Measurements from ENCODE around the gene MRPS31.
A peak's percentile ranks its signal among the peaks of the same experiment; 100 is the strongest.

The MRPS31 gene

DNA sequence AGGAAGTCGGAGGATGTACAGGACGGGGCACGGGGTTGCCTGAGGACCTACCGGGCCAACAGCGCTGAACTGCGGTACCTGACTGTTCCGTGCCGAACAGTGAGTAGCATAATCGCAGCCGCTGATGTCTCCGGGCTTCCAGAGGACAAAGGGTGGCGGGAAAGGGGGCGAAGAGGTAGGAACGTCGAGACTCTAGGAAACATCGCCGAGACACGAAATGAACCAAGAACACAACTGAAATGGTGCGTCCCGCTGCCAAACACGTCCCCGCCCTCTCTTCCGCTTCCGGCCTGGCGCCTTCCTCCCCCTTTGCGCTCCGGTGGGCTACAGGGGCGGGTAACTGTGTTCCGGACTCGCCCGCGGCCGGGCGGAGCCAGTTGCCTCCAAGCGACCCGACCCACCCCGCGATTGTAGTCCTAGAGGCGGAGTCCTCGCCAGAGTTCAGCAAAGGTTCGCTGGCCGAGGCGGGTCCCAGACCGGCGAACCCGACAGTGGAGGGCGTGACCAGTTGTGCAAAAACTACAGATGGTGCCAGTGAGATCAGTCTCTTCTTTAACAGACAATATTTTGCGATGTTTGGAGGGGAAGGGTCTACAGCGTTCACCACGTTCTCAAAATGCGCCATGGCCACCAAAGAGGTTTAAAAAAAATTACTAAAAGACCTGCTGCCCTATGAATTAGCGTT lies at the start of gene MRPS31:
TSS of gene MRPS31 (minus strand) at position 257 of the 685 bp plus-strand sequence. CDS start at position 203, 54 bp downstream.
- peak; percentile 88 to 92 (median 89) for DNase-seq (ENCODE audit: low read depth in 3 of 3)

DNA sequence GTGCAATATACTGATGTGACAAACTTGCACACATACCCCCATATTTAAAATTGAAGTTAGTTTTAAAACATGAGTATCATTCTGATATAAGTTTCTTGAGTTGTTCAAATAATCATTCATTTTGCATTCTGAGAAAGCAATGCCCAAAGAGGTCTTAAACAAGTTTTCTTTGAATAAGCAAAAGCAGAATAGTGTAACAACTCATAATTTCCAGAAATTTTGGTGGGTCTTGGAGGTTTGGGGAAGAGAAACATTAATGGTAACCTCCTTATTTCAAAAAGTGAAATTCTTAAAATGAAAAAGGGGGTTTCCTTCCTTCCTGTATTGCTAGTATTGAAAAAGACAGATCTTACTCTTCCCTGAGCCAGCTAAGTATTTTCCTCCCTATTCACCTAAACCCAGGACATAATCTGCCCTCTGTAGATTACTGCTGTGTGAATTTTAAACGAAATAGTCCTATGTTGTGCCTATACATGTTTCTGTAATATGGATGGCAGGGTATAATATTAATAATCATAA lies 48.9 kb upstream of the MRPS31 start:
- DNase-seq (ENCODE audit: low read depth in 3 of 3), result no peak

DNA sequence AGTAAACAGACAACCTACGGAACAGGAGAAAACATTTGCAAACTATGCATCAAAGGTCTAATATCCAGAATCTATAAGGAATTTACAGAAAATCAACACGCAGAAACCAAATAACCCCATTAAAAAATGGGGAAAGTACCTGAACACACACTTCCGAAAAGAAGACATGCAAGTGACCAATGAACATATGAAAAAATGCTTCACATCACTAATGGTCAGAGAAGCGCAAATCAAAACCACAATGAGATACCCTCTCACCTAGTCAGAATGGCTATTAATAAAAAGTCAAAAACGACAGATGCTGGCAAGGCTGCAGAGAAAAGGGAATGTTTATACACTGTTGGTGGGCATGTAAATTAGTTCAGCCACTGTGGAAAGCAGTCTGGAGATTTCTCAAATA lies 47.9 kb upstream of the MRPS31 start:
- DNase-seq (ENCODE audit: low read depth in 3 of 3), result no peak

DNA sequence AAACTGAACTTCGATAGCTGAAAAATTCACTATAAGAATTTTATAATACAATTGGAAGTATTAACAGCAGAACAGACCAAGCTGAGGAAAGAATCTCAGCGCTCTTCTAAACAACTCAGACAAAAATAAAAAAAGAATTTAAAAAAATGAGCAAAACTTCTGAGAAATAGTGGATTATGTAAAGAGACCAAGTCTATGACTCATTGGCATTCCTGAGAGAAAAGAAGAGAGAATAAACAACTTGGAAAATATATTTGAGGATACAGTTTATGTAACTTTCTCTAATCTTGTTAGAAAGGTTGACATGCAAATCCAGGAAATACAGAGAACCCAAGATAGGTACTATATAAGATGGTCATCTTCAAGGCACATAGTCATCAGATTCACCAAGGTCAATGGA lies 43.8 kb upstream of the MRPS31 start:
- no peak for DNase-seq (ENCODE audit: low read depth in 3 of 3)

DNA sequence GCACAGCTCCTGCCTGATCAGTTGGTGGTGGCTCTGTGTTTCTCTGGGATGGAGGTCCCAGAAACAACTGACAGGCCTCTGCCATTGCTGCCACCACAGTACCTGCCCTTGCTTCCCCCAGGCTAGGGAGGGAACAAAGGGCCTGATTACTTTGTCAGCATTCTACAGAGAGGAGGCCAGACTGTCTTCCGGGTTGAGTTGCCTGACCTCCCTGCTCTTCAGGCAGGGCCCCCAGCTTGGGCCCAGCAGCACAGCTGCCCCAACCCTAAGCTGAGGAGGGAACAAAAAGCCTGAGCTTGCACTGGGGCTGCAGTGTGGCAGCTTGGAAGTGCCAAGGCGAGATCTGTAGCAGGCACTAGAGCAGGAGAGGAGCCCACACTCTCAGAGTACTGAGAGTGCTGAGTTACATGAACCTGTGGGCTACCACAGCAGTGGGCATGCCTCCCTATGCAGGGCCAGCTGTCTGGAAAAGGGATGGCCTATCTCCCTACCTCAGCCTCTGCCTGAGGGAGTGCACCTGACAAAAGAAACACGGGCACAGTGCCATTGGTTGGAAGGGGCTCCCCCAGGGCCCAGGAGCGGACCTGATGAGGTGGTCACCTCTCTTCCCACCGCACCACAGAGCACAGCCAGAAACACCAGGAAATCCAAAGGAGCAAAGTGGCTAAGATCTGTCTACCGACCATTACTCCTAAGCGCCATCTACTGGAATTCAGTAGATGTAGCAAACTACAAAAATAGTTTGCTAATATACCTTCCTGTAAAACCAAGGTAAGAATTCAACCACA lies 42.9 kb upstream of the MRPS31 start:
- DNase-seq (ENCODE audit: low read depth in 3 of 3), result no peak

DNA sequence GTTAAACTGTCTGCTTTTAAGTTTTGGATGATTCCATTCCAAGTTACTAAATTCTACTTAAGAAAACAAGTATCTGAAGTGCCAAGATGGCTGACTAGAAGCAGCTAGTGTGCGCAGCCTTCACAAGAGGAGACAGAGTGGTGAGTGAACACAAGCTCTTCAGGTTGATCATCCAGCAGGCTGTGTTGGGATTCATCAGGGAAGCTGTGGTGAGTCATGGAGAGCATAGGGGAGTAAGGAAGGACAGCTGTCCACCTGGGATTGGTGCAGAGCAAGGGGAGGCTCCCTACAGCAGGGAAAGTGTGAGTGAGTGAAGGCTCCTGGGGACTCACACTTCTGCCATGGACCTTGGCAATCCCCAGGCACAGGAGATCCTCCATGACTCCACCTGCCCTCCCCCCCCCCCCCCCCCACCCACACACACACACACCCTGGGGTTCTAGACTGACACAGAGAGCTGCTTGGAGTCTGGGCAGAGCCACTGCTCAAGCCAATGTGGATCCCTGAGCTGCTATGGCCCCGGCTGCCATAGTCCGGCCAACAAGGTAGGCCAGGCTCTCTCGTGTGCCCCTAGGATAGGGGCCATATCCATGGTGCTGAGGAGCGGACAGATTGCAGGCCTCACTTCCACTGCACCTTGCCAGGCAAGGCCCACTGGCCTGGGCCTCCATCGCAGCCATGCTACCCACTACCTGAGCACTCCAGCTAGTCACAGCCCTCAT lies 41.9 kb upstream of the MRPS31 start:
- DNase-seq (ENCODE audit: low read depth in 3 of 3), result no peak

DNA sequence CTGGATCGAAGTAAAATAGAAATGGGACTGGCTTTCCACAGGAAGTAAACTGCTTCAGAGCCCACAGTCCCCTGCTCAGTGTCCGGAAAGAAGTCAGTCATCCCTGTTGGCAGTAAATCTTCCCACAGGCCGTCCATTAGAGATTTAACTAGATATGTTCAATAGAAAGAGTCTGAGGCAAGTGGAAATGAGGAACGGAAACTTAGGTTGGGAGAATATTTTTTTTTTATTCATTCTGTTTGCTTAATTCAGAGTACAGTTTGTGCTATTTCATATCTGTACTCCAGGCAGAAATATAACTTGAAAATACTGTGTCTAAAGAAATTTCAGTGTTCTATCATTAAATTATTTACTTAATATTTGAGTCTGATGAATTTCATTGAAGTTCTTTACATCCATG lies 41.1 kb upstream of the MRPS31 start:
- DNase-seq (ENCODE audit: low read depth in 3 of 3), result no peak

DNA sequence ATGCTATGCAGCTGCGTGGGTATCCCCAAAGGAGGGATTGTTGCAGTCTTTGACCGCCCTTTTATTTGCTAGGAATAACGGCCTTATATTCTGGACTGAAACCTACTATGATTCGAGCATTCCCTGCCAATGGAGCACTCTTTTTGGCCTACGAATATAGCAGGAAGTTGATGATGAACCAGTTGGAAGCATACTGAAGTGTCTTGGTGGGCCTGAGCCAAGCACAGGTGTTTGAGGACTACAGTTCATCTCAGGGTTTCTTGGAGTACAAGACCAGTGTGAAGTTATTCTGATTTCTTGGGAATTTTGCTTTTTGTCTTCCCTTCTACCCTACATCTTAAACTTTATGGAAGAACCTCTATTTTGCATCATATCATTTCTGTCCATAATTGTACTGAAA lies 38.5 kb upstream of the MRPS31 start:
- no peak for DNase-seq (ENCODE audit: low read depth in 3 of 3)

DNA sequence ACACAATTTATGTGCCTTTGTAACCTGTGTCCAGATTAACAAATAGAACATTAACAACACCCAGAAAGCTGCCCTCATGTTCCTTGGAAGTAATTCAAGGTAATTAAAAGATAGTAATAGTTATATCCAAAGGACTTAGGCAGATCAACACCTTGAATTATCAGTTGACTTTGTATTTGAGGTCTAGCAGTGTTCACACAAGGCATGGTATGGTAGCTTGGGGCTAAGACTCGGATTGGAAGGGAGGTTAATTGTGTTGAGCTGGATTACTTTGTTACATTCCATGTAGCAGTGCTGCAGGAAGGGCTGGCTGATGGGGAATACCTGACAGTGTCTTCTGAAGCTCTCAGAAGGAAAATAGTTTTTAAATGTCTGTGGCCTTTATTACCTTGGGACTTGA lies 35.3 kb upstream of the MRPS31 start:
- DNase-seq (ENCODE audit: low read depth in 3 of 3), result no peak

DNA sequence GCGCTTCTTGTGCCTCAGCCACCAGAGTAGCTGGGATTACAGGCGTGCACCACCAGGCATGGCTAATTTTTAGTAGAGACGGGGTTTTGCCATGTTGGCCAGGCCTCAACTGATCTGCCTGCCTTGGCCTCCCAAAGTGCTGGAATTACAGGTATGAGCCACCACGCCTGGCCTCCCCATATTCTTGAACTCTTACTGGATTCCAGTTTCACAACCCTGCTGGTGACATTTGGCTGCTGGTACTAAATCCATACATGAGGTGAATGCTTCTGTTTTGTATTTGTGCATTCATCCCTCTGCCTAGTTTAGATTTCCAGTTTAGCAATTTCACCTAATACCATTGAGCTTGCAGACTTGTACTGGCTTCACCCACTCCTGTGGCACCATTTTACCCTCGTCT lies 32.3 kb upstream of the MRPS31 start:
- no peak for DNase-seq (ENCODE audit: low read depth in 3 of 3)

DNA sequence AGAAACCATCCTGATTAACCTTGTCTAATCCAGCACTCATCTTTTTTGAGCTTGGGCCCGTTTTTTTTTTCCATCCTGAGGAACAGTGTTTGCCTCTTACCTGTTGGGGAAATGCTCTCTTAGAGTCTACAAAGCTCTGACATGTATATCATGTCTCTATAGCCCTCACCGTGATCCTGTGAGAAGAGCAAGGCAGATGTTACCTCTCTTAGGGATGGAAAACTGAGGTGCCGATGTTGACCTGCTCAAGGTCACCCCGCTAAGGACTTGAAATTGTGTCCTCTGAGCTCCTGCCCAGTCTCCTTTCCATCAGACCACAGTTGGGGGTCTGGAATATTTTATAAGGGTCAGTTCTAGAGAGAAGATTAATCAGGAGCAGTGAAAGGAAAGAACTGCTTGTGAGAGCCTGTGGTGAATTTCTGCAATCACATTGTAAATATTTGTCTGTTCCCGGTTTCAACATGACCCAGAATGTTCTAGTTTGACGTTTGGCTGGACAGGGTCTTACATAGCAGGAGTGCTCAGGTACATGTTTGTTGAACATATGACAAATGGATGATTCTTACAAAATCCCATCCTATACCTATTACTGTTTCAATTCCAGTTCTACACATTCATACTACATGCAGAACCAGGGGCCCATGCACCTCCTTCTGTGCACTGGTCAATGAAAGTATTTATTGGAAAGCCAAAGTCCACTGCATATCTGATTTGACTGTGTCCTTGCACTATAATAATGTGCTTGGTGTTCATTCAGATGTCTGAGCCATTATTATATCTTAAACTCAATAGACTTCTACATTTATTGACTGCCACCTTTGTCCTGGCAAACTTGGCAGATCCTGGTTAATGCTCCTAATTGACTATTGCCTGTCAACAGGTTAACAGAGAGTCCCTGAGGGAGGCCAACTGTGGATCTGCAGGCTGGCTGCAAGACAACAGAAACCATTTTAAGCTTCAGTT lies 30.5 kb upstream of the MRPS31 start:
- DNase-seq (ENCODE audit: low read depth in 3 of 3), result no peak

DNA sequence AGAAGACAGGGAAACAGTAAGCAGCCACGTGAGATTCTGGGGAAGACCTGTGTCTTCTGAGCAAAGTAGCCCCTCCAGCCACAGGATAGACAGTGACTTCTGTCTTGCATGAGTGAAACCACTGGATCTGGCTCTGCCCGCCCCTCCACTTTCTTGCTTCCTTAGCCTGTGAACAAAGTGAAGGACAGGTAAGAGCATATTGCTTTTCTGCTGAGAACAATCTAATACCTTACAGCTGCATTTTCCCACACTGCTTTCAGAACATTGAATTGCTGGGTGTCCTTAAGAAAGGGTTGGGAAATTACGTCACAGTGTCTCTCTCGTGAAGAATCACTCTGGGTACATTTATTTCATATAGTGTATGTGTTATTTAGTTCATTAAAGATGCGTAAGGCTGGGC lies 29.6 kb upstream of the MRPS31 start:
- no peak for DNase-seq (ENCODE audit: low read depth in 3 of 3)

DNA sequence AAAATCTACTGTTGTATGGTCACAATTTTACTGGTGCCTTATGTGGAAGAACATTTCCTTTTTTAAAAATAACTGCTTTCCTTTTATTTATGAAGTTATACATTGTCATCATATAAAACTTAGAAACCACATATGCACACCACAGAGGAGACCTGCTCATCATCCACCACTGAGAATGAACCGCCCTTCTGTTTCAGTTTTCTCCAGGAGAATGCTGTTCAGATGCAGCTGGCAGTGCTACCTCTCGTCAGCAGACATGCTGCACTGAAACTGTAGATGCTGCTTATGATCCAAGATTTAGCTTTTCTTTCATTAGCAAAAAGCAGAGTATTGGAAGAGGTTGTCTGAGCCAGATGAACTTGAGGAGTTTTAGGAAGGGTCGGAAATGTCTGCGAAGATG lies 28.5 kb upstream of the MRPS31 start:
- DNase-seq (ENCODE audit: low read depth in 3 of 3), result no peak

DNA sequence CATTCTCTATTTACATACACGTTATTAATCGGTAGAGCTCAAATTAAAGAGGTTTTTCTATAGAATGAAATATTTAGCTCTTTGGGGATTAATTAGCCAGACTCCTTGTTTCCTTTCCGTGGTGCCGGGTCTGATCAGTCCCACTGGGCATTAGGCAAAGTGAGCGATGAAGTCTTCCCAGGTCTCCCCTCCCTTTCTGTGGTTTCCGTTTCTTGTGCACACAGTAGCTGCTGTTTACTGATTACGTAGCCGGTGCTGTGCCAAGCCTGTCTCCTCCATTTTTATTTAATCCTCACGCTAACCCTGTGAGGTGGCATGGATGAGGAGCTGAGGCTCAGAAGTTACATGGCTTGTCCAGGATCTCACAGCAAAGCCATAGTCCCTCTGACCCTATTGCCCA lies 27.4 kb upstream of the MRPS31 start:
- no peak for DNase-seq (ENCODE audit: low read depth in 3 of 3)

DNA sequence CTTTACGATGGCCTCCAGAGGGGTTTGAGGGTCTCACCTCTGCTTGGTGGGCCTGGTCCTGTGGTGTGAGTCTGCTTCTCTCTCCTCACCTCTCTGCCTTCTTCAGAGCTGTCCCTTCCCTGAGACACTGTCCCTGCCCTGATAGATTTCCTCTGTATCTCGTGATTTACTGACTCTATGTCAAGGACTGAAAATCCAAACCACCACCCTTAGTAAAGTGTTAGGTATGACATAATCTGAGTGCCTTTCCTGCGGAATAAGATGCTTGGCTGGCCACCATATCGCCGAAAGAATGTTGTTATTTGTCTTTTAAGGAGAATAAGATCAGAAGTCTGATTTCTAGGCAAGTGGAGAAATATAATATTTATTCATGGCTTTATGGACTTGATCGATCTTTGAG lies 25.7 kb upstream of the MRPS31 start:
- no peak for DNase-seq (ENCODE audit: low read depth in 3 of 3)

DNA sequence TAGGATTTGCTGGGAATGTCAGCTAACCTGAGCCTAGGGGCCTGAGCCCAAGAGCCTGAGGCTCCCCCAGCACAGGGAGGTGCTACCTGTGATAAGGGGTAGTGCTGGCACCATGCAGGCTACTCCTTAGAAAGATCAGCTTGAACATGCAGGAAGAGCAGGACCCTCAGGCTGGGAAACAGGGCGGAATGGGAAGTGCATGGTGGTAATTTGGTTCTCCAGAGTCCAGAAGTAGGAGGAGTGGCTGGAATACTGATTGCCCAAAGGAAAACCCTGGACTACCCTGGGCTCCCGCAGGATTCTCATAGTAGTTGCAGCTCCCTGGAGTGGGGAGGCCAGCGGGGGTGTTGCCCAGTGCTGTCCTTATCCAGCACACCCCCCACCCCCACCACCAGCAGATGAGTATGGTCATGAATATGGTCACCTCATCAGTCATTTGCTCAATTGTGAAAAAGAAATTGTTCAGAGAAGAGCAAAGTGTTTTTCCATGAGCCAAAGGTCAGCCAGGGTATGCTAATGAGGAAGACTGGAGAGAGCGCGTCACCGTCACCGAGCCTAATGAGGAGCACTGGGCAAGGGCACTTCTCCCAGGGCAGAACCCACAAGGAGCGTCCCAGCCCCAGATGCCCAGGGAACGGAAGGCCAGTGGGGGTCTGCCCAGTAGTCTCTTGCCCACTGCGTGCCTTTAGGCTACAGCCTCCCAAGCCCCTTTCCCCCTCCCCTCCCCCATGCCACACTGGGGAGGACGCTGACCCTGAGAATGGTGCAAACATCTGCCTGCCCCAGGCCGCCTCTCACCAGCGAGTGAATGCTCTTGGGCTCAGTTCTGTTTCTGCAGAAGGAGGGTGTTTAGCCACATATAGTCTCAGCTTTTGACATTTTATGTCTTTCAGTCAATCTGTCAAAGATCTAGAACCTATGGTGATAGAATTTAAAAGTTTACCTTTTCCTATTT lies 23.7 kb upstream of the MRPS31 start:
- DNase-seq (ENCODE audit: low read depth in 3 of 3), result no peak

DNA sequence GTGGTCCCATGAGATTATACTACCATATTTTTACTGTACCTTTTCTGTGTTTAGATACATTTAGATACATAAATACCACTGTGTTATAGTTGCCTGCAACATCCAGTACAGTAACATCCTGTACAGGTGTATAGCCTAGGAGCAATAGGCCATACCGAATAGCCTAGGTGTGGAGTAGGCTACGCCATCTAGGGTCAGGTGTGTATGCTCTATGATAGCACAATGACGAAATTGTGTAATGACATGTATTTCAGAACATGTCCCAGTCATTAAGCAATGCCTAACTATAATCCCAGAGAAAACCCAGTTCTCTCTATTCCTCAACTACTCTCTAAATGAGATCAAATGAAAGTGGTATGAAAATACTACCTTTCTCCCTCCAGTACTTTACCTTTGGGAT lies 22.3 kb upstream of the MRPS31 start:
- no peak for DNase-seq (ENCODE audit: low read depth in 3 of 3)

DNA sequence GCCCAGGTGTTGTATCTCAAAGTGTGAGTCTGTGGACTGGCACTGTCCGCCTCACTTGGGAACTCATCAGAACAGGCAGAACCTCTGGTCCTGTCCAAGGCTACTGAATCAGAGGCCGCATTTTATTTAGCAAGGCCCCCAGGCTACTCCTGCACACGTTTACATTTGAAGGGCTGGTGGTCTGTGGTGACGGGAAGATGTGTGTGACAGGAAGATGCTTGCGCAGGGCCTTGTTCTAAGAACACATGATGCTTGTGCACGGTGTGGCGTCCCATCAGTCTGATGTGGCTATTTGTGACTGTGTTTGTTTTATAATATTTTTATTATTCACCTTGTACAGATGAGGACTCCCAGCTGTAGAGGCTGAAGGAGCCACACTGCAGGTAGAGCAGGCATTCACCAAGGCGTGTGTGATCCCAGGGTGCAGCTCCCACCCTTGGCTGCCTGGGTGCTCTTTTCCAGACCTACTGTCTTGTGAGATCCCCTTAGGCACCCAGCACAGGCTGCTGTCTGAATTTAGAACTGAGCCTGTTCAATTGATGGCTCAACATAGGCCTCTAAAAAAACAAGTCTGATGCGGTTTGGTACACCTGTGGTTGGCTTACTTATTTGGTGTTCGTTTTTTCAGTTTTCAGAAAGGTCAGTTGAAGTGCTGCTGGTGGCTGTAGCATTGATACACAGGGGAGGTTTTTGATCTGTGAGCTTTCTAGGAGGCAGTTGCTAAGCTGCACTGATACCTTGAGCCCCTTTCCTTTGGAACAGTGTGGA lies 21.5 kb upstream of the MRPS31 start:
- no peak for DNase-seq (ENCODE audit: low read depth in 3 of 3)

DNA sequence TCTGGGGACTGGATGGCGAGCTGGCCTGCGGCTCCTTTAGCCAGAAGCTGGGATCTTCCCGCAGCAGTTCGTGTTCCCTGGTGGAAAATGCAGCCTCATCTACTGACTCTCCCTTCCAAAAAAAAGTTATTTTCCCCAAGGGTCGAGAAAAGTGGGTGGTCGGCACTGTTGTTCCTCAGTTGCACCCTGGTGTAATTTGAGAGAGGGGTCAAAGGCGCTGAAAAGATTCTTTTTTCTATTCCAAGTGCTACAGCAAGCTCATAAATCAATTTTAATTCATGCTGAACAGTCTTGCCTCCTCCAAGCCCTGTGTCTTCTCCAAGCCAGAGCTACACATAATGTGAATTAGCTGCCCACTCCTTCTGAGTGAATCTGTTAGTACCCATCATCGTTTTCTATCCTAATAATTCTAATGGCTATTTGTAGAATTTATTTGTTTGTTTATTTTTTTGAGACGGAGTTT lies 19.2 kb upstream of the MRPS31 start:
- DNase-seq (ENCODE audit: low read depth in 3 of 3), result no peak

Data from stimulated activated CD4-positive, alpha-beta T cell treated with anti-CD3 and anti-CD28 coated beads, TNF-alpha, amount 100 ng/mL, for 4 hours (primary cell).